ENCODE results near the gene ARHGAP26. TPM values are rescaled to one million over a fixed set of nuclear protein-coding genes. Genes with fewer than 3 reads are reported as not detected.

ARHGAP26 gene
- total RNA-seq, 1 donor from 2014 or later = 20.1 TPM

DNA sequence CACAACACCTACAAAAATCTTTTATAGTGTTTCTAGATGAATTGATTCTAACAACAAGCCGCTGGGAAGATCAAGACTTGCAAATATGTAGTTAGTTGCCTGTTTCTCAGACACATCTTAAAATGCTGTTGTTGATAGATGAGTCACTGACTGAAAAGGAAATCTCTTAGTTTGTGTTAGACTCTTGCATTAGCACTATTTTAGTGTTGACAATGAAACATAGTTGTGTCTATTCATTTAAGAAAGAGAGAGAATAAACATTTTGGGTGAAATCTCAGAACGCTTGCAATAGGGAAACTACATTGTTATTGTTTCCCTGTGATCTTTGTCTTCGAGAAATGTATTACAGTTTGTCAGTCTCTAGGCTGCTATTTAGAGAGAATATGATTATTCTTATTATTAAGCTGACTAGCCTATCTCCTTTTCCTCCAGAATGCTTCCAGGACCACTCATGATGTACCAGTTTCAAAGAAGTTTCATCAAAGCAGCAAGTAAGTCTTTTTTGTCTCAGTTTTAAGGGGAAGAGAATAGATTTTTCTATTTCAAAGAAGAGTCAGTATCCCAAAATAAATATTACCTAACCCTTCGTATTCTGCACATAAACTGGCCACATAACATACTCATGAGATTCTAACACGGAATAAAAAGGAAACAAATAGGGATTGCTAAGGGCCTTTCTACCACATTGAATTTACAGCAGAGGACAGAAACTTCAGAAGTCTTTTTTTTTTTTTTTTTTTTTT is 285.6 kb downstream of the ARHGAP26 start:
- Mint-ChIP-seq H3K4me3 (ENCODE audit: unreplicated experiment) (no peak overlapping the region), H3K27me3 (ENCODE audit: unreplicated experiment) (no peaks in the 10 kb centered on the region), H3K4me1 (ENCODE audit: low read depth, unreplicated experiment) (peaks cover 7% of the 10 kb centered on the region), H3K9me3 (ENCODE audit: unreplicated experiment) (no peaks in the 10 kb centered on the region), H3K36me3 (ENCODE audit: unreplicated experiment) (no peaks in the 10 kb centered on the region), H3K27ac (ENCODE audit: unreplicated experiment) (no peak overlapping the region)
- no peak for TF ChIP-seq CTCF (IDR thresholded peaks at IDR 0.05; ENCODE audit: partially characterized antibody, unreplicated experiment)
- DNase-seq = no peak

DNA sequence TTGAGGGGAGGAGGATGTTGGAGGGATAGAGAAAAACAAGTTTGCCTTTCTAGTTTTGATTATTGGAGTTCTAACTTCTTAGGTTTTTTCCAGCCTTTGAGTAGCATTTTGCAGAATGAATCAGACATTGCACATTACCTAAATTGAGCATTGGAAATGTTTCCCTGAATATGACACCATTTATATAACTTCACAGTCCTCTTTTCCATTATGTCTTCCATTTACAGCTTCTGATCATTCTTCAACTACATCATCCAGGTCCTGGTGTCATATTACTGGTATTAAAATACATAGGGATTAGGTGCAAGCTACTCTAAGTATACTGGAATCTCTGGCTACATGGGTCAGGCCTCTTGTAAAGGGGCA is 286.1 kb downstream of the ARHGAP26 start:
- no peak for DNase-seq
- Mint-ChIP-seq H3K4me3 (ENCODE audit: unreplicated experiment) (no peak overlapping the region), H3K4me1 (ENCODE audit: low read depth, unreplicated experiment) (peaks cover 7% of the 10 kb centered on the region), H3K9me3 (ENCODE audit: unreplicated experiment) (no peaks in the 10 kb centered on the region), H3K36me3 (ENCODE audit: unreplicated experiment) (no peaks in the 10 kb centered on the region), H3K27ac (ENCODE audit: unreplicated experiment) (no peak overlapping the region), H3K27me3 (ENCODE audit: unreplicated experiment) (no peaks in the 10 kb centered on the region)
- TF ChIP-seq CTCF (IDR thresholded peaks at IDR 0.05; ENCODE audit: partially characterized antibody, unreplicated experiment) = no peak

GRCh38 chr5:143056792-143057579 is 286.8 kb downstream of the ARHGAP26 start:
- H3K9me3 Mint-ChIP-seq (ENCODE audit: unreplicated experiment) = no peaks in the 10 kb centered on the region
- DNase-seq = no peak
- H3K36me3 Mint-ChIP-seq (ENCODE audit: unreplicated experiment) = no peaks in the 10 kb centered on the region
- no peaks in the 10 kb centered on the region for H3K27me3 Mint-ChIP-seq (ENCODE audit: unreplicated experiment)
- H3K4me3 Mint-ChIP-seq (ENCODE audit: unreplicated experiment) = no peak overlapping the region
- H3K4me1 Mint-ChIP-seq (ENCODE audit: low read depth, unreplicated experiment) = peaks cover 12% of the 10 kb centered on the region
- no peak overlapping the region for H3K27ac Mint-ChIP-seq (ENCODE audit: unreplicated experiment)
- TF ChIP-seq CTCF (IDR thresholded peaks at IDR 0.05; ENCODE audit: partially characterized antibody, unreplicated experiment) = no peak

DNA sequence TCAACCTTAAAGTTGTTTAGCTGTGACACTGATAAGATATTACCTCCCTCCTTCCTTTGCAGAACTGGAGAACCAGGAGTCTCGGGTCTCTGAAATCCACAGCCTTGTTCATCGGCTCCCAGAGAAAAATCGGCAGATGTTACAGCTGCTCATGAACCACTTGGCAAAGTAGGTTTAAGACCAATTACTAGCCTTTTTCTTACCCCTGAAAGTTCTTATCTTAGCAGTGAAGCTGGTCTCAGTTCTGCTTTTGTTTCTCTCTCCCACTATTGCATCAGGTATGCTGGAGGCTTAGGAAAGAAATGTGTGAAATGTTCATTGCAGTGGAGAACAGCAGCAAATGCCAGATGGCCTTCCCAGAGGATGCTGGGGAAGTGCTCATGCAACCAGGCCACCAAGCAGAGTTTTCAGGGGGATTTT is 287.4 kb downstream of the ARHGAP26 start:
- Mint-ChIP-seq H3K4me3 (ENCODE audit: unreplicated experiment) (no peak overlapping the region), H3K27ac (ENCODE audit: unreplicated experiment) (no peak overlapping the region), H3K9me3 (ENCODE audit: unreplicated experiment) (no peaks in the 10 kb centered on the region), H3K4me1 (ENCODE audit: low read depth, unreplicated experiment) (peaks cover 12% of the 10 kb centered on the region), H3K27me3 (ENCODE audit: unreplicated experiment) (no peaks in the 10 kb centered on the region), H3K36me3 (ENCODE audit: unreplicated experiment) (no peaks in the 10 kb centered on the region)
- TF ChIP-seq CTCF (IDR thresholded peaks at IDR 0.05; ENCODE audit: partially characterized antibody, unreplicated experiment) = no peak
- no peak for DNase-seq

DNA sequence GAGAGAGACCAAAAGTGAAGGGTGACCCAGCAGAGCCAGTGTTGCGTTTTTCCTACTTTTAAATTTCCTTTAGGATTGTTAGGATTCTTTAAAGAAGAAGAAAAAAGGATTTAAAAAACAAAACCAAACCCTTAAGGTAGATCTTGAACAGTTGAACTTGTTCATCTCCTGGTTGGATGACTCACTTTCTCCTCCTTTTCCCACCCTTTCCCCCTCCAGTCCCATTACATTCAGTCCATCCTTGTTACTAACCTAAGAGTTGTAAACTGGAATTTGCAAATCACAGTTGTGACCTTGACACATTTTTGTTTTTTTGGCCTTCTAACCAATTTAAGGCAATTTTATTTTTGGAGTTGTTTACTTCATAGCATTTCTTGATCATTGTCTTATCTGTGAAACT is 289.2 kb downstream of the ARHGAP26 start:
- Mint-ChIP-seq H3K4me3 (ENCODE audit: unreplicated experiment) (no peak overlapping the region), H3K27ac (ENCODE audit: unreplicated experiment) (no peak overlapping the region), H3K27me3 (ENCODE audit: unreplicated experiment) (no peaks in the 10 kb centered on the region), H3K36me3 (ENCODE audit: unreplicated experiment) (no peaks in the 10 kb centered on the region), H3K9me3 (ENCODE audit: unreplicated experiment) (no peaks in the 10 kb centered on the region), H3K4me1 (ENCODE audit: low read depth, unreplicated experiment) (peaks cover 24% of the 10 kb centered on the region)
- no peak for DNase-seq
- no peak for TF ChIP-seq CTCF (IDR thresholded peaks at IDR 0.05; ENCODE audit: partially characterized antibody, unreplicated experiment)

Measured in glutamatergic neuron (in vitro differentiated cells).